WTC11 (cell line): ENCODE measurements around the gene LRIG1. TPM values are rescaled to one million over a fixed set of nuclear protein-coding genes. Genes with fewer than 3 reads are reported as not detected.

Experiments
- ATAC-seq: fragments of 200-7000 bp; cut with Tn5 transposase; 2 replicates; pipeline ENCODE4 v1.10.0; 2021; ENCODE audit warnings: mild to moderate bottlenecking, moderate library complexity
- CTCF ChIA-PET: fragments of 300-600 bp; sonication (Branson Sonifier 250); formaldehyde crosslinking; loops from one replicate; lab custom pipeline; 2021; ENCODE audit warnings: antibody characterized with exemption; lab: Charles Lee
- POLR2A ChIA-PET: fragments of 350-600 bp; sonication (Branson Sonifier 250); formaldehyde crosslinking; loops from one replicate; lab custom pipeline; 2021; ENCODE audit warnings: antibody characterized with exemption; lab: Charles Lee
- DNase-seq: peaks from one replicate; pipeline ENCODE4 v3.0.0; 2021; ENCODE audit warnings: low spot score
- H3K27ac Mint-ChIP-seq: 2 replicates; pipeline ENCODE4 v1.8.0; 2021; ENCODE audit warnings: mixed read lengths
- H3K27me3 Mint-ChIP-seq: 2 replicates; pipeline ENCODE4 v1.8.0; 2021; ENCODE audit warnings: low read depth, mild to moderate bottlenecking, moderate library complexity, mixed read lengths
- H3K36me3 Mint-ChIP-seq: 2 replicates; pipeline ENCODE4 v1.8.0; 2021; ENCODE audit warnings: mixed read lengths
- H3K4me1 Mint-ChIP-seq: 2 replicates; pipeline ENCODE4 v1.8.0; 2022; ENCODE audit warnings: mixed read lengths
- H3K4me3 Mint-ChIP-seq: 2 replicates; pipeline ENCODE4 v1.8.0; 2021; ENCODE audit warnings: mild to moderate bottlenecking, moderate library complexity, mixed read lengths
- H3K9me3 Mint-ChIP-seq: 2 replicates; pipeline ENCODE4 v1.8.0; 2021; ENCODE audit warnings: mixed read lengths
- ELF4 ChIP-seq: sonication (generic); formaldehyde crosslinking; IDR thresholded peaks from 2 replicates; pipeline ENCODE4 v1.8.1; 2022; ENCODE audit warnings: low read depth, mild to moderate bottlenecking, moderate library complexity, missing genetic modification reagents
- FOXK1 ChIP-seq: sonication (generic); formaldehyde crosslinking; IDR thresholded peaks from 2 replicates; pipeline ENCODE4 v1.8.0; 2022; ENCODE audit warnings: mild to moderate bottlenecking, moderate library complexity, missing genetic modification reagents
- FOXP1 ChIP-seq: sonication (generic); formaldehyde crosslinking; IDR thresholded peaks from 2 replicates; pipeline ENCODE4 v1.8.0; 2022; ENCODE audit warnings: missing genetic modification reagents, mild to moderate bottlenecking, moderate library complexity, borderline replicate concordance
- KAT7 ChIP-seq: sonication (generic); formaldehyde crosslinking; IDR thresholded peaks from 2 replicates; pipeline ENCODE4 v1.8.1; 2023; ENCODE audit warnings: missing genetic modification reagents, mild to moderate bottlenecking, borderline replicate concordance
- NFATC4 ChIP-seq: fragments of 250-450 bp; sonication (Bioruptor Pico); IDR thresholded peaks from 2 replicates; pipeline ENCODE4 v1.9.0; 2021; ENCODE audit warnings: mild to moderate bottlenecking
- NFE2L1 ChIP-seq: sonication (generic); formaldehyde crosslinking; IDR thresholded peaks from 2 replicates; pipeline ENCODE4 v1.8.1; 2023; ENCODE audit warnings: missing genetic modification reagents
- NR1H2 ChIP-seq: sonication (generic); formaldehyde crosslinking; IDR thresholded peaks from 2 replicates; pipeline ENCODE4 v1.9.0; 2021; ENCODE audit warnings: mild to moderate bottlenecking, moderate library complexity, missing genetic modification reagents
- NR2C2 ChIP-seq: sonication (generic); formaldehyde crosslinking; IDR thresholded peaks from 2 replicates; pipeline ENCODE4 v1.8.0; 2022; ENCODE audit warnings: mild to moderate bottlenecking, missing genetic modification reagents
- SMAD3 ChIP-seq: sonication (generic); formaldehyde crosslinking; IDR thresholded peaks from 2 replicates; pipeline ENCODE4 v1.8.0; 2022; ENCODE audit warnings: missing genetic modification reagents, mild to moderate bottlenecking, borderline replicate concordance
- TEAD4 ChIP-seq: sonication (generic); formaldehyde crosslinking; IDR thresholded peaks from 2 replicates; pipeline ENCODE4 v1.8.0; 2022; ENCODE audit warnings: mild to moderate bottlenecking, missing genetic modification reagents
- TP53 ChIP-seq: sonication (generic); formaldehyde crosslinking; IDR thresholded peaks from 2 replicates; pipeline ENCODE4 v1.8.1; 2023; ENCODE audit warnings: mild to moderate bottlenecking, missing genetic modification reagents
- ZNF671 ChIP-seq: fragments of 250-450 bp; sonication (Bioruptor Pico); IDR thresholded peaks from 2 replicates; pipeline ENCODE4 v1.8.0; 2021; ENCODE audit warnings: mild to moderate bottlenecking
- total RNA-seq: library from RNA; stranded (reverse); gene quantifications from 3 replicates; pipeline ENCODE4 v1.2.3, GENCODE V29; 2021
- TF ChIP-seq, protein P1 (sequence below): sonication (generic); formaldehyde crosslinking; IDR thresholded peaks from 2 replicates; pipeline ENCODE4 v1.8.1; 2023; ENCODE audit warnings: mild to moderate bottlenecking, missing genetic modification reagents, moderate library complexity
- TF ChIP-seq, protein P2 (sequence below): sonication (generic); formaldehyde crosslinking; IDR thresholded peaks from 2 replicates; pipeline ENCODE4 v1.8.1; 2023; ENCODE audit warnings: mild to moderate bottlenecking, missing genetic modification reagents
- TF ChIP-seq, protein P3 (sequence below): fragments of 250-450 bp; sonication (Bioruptor Pico); IDR thresholded peaks from 2 replicates; pipeline ENCODE4 v2.1.2; 2022; ENCODE audit warnings: mild to moderate bottlenecking, moderate library complexity
- TF ChIP-seq, protein P4 (sequence below): fragments of 250-450 bp; sonication (Bioruptor Pico); IDR thresholded peaks from 2 replicates; pipeline ENCODE4 v1.9.0; 2021; ENCODE audit warnings: mild to moderate bottlenecking
- TF ChIP-seq, protein P5 (sequence below): sonication (generic); formaldehyde crosslinking; IDR thresholded peaks from 2 replicates; pipeline ENCODE4 v1.8.0; 2023; ENCODE audit warnings: mild to moderate bottlenecking, missing genetic modification reagents

Gene LRIG1
- total RNA-seq, 1 experiment from 2014 or later: 105 TPM

DNA sequence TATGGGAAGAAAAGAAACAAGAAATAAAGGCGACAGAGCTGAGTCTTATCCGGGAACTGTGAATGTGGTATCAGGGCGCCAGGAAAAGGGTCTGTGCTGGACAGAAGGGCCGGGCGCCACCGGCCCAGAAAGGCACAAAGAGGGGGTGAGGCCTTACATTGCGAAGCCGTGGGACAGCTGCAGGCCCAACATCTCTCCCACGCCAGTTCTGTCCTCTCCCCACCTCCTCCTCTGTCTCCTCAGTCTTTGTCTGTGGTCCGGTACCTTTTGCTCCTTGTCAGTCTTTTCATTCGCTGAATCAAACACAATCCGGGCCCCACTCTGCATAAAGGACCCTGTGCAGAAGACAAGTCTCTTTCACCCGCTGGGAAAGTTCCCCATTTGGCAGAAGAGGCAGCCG is 81.8 kb downstream of the LRIG1 start:
- Mint-ChIP-seq H3K4me1 (peaks cover 35% of the 10 kb centered on the region), H3K27ac (no peak overlapping the region), H3K4me3 (no peak overlapping the region), H3K36me3 (peaks cover 89% of the 10 kb centered on the region), H3K27me3 (peaks cover 6% of the 10 kb centered on the region), H3K9me3 (peaks cover 37% of the 10 kb centered on the region)
- ChIA-PET POLR2A (no interaction called here), CTCF (interaction anchor here (1.1 kb wide), 1 partner anchor 384 kb away, joined by 3 read pairs; no protein-coding TSS in a partner anchor)
- no peak for DNase-seq
- TF ChIP-seq NR2C2 (CRISPR knock-in tag) (no peak), KAT7 (CRISPR knock-in tag) (no peak), FOXP1 (CRISPR knock-in tag) (no peak), ELF4 (no peak), NFATC4 (CRISPR knock-in tag) (no peak), TEAD4 (CRISPR knock-in tag) (no peak), FOXK1 (CRISPR knock-in tag) (no peak), ZNF671 (no peak), NFE2L1 (no peak)
- TF ChIP-seq, protein P1, sequence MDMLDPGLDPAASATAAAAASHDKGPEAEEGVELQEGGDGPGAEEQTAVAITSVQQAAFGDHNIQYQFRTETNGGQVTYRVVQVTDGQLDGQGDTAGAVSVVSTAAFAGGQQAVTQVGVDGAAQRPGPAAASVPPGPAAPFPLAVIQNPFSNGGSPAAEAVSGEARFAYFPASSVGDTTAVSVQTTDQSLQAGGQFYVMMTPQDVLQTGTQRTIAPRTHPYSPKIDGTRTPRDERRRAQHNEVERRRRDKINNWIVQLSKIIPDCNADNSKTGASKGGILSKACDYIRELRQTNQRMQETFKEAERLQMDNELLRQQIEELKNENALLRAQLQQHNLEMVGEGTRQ (CRISPR knock-in tag): no peak
- TF ChIP-seq, protein P2, sequence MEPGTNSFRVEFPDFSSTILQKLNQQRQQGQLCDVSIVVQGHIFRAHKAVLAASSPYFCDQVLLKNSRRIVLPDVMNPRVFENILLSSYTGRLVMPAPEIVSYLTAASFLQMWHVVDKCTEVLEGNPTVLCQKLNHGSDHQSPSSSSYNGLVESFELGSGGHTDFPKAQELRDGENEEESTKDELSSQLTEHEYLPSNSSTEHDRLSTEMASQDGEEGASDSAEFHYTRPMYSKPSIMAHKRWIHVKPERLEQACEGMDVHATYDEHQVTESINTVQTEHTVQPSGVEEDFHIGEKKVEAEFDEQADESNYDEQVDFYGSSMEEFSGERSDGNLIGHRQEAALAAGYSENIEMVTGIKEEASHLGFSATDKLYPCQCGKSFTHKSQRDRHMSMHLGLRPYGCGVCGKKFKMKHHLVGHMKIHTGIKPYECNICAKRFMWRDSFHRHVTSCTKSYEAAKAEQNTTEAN (CRISPR knock-in tag): no peak
- peak; percentile 55 for ATAC-seq

DNA sequence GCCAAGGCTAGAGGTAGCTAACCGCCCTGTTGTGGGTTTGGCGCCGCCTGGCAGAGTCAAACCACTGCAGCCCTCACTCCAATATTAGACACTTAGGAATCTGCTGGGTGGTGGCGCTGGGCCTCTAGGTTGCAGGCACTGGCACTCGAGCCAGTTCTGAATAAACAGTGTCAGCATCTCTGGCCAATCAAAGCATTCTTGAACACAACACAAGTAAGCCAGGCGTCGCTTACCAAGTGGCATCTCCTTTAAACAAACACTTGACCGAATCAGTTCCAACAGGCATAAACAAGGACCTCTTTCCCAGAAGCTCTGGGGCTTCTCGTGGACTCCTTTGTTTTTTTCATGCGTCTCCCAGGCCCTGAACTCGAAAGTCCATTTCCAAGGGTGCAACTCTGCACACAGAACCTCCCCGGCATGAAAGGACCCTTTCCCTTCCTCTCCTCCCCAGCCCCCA is 82.3 kb downstream of the LRIG1 start:
- ATAC-seq (no peak), DNase-seq (no peak)
- Mint-ChIP-seq H3K27me3 (peaks cover 6% of the 10 kb centered on the region), H3K9me3 (peaks cover 34% of the 10 kb centered on the region), H3K36me3 (peaks cover 89% of the 10 kb centered on the region), H3K4me1 (peaks cover 35% of the 10 kb centered on the region), H3K4me3 (no peak overlapping the region), H3K27ac (peak overlapping the region; percentile 59; the same call in 1 of the 2 replicates)
- CTCF ChIA-PET: interaction anchor here (2.2 kb wide), 1 partner anchor 11 kb away, joined by 9 read pairs; no protein-coding TSS in a partner anchor
- POLR2A ChIA-PET: no interaction called here
- TF ChIP-seq, protein P3, sequence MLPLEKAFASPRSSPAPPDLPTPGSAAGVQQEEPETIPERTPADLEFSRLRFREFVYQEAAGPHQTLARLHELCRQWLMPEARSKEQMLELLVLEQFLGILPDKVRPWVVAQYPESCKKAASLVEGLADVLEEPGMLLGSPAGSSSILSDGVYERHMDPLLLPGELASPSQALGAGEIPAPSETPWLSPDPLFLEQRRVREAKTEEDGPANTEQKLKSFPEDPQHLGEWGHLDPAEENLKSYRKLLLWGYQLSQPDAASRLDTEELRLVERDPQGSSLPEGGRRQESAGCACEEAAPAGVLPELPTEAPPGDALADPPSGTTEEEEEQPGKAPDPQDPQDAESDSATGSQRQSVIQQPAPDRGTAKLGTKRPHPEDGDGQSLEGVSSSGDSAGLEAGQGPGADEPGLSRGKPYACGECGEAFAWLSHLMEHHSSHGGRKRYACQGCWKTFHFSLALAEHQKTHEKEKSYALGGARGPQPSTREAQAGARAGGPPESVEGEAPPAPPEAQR (CRISPR knock-in tag): no peak
- TF ChIP-seq, protein P4, sequence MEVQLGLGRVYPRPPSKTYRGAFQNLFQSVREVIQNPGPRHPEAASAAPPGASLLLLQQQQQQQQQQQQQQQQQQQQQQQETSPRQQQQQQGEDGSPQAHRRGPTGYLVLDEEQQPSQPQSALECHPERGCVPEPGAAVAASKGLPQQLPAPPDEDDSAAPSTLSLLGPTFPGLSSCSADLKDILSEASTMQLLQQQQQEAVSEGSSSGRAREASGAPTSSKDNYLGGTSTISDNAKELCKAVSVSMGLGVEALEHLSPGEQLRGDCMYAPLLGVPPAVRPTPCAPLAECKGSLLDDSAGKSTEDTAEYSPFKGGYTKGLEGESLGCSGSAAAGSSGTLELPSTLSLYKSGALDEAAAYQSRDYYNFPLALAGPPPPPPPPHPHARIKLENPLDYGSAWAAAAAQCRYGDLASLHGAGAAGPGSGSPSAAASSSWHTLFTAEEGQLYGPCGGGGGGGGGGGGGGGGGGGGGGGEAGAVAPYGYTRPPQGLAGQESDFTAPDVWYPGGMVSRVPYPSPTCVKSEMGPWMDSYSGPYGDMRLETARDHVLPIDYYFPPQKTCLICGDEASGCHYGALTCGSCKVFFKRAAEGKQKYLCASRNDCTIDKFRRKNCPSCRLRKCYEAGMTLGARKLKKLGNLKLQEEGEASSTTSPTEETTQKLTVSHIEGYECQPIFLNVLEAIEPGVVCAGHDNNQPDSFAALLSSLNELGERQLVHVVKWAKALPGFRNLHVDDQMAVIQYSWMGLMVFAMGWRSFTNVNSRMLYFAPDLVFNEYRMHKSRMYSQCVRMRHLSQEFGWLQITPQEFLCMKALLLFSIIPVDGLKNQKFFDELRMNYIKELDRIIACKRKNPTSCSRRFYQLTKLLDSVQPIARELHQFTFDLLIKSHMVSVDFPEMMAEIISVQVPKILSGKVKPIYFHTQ: no peak
- TF ChIP-seq, protein P5, sequence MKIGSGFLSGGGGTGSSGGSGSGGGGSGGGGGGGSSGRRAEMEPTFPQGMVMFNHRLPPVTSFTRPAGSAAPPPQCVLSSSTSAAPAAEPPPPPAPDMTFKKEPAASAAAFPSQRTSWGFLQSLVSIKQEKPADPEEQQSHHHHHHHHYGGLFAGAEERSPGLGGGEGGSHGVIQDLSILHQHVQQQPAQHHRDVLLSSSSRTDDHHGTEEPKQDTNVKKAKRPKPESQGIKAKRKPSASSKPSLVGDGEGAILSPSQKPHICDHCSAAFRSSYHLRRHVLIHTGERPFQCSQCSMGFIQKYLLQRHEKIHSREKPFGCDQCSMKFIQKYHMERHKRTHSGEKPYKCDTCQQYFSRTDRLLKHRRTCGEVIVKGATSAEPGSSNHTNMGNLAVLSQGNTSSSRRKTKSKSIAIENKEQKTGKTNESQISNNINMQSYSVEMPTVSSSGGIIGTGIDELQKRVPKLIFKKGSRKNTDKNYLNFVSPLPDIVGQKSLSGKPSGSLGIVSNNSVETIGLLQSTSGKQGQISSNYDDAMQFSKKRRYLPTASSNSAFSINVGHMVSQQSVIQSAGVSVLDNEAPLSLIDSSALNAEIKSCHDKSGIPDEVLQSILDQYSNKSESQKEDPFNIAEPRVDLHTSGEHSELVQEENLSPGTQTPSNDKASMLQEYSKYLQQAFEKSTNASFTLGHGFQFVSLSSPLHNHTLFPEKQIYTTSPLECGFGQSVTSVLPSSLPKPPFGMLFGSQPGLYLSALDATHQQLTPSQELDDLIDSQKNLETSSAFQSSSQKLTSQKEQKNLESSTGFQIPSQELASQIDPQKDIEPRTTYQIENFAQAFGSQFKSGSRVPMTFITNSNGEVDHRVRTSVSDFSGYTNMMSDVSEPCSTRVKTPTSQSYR (CRISPR knock-in tag): no peak
- TF ChIP-seq SMAD3 (CRISPR knock-in tag): no peak
- no peak for TF ChIP-seq TP53
- TF ChIP-seq NR2C2 (CRISPR knock-in tag): no peak
- no peak for TF ChIP-seq NR1H2 (CRISPR knock-in tag)
